Measurements from ENCODE around the gene STAC2. TPM values are rescaled to one million over a fixed set of nuclear protein-coding genes. Genes with fewer than 3 reads are reported as not detected.
"Not testable (repeated sequence)": the region's sequence is repeated elsewhere in the genome, so short reads cannot be mapped to it uniquely, and the experiment has no call there.

Gene STAC2
- total RNA-seq, 3 donors from 2014 or later: not detected

DNA sequence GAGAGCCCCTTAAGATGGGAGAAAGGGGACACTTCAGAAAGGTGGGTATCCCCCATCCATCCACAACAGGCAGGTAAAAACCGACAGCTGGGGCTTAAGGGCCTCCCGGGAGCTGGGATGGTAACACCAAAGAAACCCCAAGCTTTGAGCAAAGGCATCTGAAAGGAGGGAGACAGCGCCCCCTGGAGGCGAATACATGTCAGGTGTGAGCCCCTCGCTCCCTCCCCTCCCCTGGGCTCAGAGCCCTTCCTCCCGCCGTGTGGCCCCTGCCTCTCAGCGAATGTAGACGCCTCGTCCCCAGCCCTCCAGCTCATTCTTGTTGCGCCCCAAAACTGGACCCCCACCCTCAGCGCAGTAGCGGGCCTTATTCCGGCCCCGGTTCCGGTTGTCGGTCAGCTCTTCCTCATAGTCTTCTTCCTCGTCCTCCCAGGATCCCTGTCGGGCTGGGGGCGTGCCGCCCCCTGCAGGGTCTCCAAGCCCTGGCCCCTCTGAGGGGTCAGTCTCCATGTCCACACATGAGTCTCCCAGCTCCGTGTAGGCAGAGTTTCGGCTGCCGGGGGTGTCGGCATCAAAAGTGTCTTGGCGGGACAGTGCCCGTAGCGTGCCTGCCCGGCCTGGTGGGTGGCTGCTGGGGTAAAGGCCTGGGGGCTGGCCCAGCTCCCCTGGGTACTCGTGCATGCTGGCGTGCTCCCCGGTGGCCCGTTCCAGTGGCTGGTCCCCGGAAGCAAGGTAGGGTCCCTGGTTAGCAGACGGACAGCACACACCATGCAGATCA is 50.6 kb downstream of the STAC2 start:
- Mint-ChIP-seq H3K36me3 (ENCODE audit: insufficient read depth) (no peaks in the 10 kb centered on the region), H3K4me1 (ENCODE audit: low read depth) (peaks cover 4% of the 10 kb centered on the region), H3K27me3 (ENCODE audit: low read depth) (no peaks in the 10 kb centered on the region), H3K4me3 (no peak overlapping the region), H3K9me3 (no peaks in the 10 kb centered on the region)
- ATAC-seq: peak; percentile 88 to 89
- DNase-seq: peak; percentile 76

GRCh38 chr17:39173526-39174274 is 52.0 kb downstream of the STAC2 start:
- no peaks in the 10 kb centered on the region for H3K27me3 Mint-ChIP-seq (ENCODE audit: low read depth)
- H3K36me3 Mint-ChIP-seq (ENCODE audit: insufficient read depth): no peaks in the 10 kb centered on the region
- no peaks in the 10 kb centered on the region for H3K9me3 Mint-ChIP-seq
- DNase-seq (no peak), ATAC-seq (no peak)
- H3K4me1 Mint-ChIP-seq (ENCODE audit: low read depth): peaks cover 4% of the 10 kb centered on the region
- no peak overlapping the region for H3K4me3 Mint-ChIP-seq

GRCh38 chr17:39173080-39173479 is 52.7 kb downstream of the STAC2 start:
- DNase-seq (no peak), ATAC-seq (no peak)
- H3K9me3 Mint-ChIP-seq: no peaks in the 10 kb centered on the region
- H3K4me3 Mint-ChIP-seq: no peak overlapping the region
- no peaks in the 10 kb centered on the region for H3K36me3 Mint-ChIP-seq (ENCODE audit: insufficient read depth)
- H3K27me3 Mint-ChIP-seq (ENCODE audit: low read depth): no peaks in the 10 kb centered on the region
- peaks cover 4% of the 10 kb centered on the region for H3K4me1 Mint-ChIP-seq (ENCODE audit: low read depth)

DNA sequence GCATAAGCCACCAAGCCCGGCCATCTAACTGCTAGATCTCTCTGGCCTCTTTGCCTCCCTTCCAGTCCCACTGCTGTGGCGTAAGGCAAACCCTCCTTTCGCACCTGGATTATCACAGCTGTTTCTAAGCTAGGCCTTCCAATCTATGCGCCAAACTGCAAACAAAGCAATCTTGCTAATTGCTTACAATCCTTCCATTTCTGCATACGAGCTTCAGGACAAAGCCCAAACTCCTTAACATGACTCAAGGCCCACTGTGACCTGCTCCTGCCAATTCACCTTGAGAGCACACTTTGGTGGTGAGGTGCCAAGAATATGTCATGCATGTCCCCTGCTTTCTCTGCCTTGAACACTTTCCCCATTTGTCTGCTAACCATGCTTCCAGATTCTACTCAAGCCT is 53.8 kb downstream of the STAC2 start:
- H3K4me1 Mint-ChIP-seq (ENCODE audit: low read depth): peaks cover 12% of the 10 kb centered on the region
- DNase-seq (no peak), ATAC-seq (no peak)
- H3K9me3 Mint-ChIP-seq: no peaks in the 10 kb centered on the region
- no peaks in the 10 kb centered on the region for H3K36me3 Mint-ChIP-seq (ENCODE audit: insufficient read depth)
- no peak overlapping the region for H3K4me3 Mint-ChIP-seq
- peaks cover 4% of the 10 kb centered on the region for H3K27me3 Mint-ChIP-seq (ENCODE audit: low read depth)

DNA sequence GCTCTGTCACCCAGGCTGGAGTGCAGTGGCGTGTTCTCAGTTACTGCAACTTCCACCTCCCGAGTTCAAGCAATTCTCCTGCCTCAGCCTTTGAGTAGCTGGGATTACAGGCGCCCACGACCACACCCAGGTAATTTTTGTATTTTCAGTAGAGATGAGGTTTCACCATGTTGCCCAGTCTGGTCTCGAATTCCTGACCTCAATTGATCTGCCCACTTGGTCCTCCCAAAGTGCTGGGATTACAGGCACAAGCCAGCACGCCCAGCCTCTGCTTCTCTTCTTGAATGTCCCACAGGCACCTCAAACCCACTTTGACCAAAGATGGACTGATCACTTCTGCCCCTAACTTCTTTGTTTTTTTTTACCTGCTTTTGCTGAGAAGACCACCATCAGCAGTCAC is 55.2 kb downstream of the STAC2 start:
- DNase-seq (no peak), ATAC-seq (no peak)
- Mint-ChIP-seq H3K4me3 (no peak overlapping the region), H3K9me3 (no peaks in the 10 kb centered on the region), H3K27me3 (ENCODE audit: low read depth) (peaks cover 11% of the 10 kb centered on the region), H3K36me3 (ENCODE audit: insufficient read depth) (no peaks in the 10 kb centered on the region), H3K4me1 (ENCODE audit: low read depth) (peaks cover 12% of the 10 kb centered on the region)

DNA sequence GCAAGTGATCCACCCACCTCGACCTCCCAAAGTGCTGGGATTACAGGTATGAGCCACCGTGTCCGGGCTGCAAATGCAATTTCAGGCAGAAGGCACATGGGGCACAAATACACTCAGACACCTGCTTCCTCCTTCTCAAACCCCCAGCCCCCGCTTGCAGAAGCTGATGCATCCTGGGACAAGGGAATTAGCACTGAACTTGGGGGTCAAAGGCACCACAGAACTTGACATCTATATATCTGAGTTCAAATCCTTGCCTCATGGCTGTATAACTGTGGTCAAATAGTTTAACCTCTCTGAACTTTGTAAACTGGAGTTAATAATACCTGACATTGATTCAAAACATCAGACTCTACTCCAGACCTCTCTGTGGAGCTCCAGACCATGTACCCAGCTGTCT is 55.6 kb downstream of the STAC2 start:
- H3K4me3 Mint-ChIP-seq: no peak overlapping the region
- ATAC-seq: no peak

GRCh38 chr17:39169518-39169917 is 56.2 kb downstream of the STAC2 start:
- Mint-ChIP-seq H3K4me3 (no peak overlapping the region), H3K4me1 (ENCODE audit: low read depth) (peaks cover 19% of the 10 kb centered on the region), H3K36me3 (ENCODE audit: insufficient read depth) (no peaks in the 10 kb centered on the region), H3K27me3 (ENCODE audit: low read depth) (peaks cover 19% of the 10 kb centered on the region), H3K9me3 (no peaks in the 10 kb centered on the region)
- ATAC-seq: no peak
- no peak for DNase-seq

More for the DNA sequence above, 55.6 kb downstream of the STAC2 start:
- peaks cover 13% of the 10 kb centered on the region for H3K27me3 Mint-ChIP-seq (ENCODE audit: low read depth)
- H3K4me1 Mint-ChIP-seq (ENCODE audit: low read depth): peaks cover 13% of the 10 kb centered on the region
- no peak for DNase-seq
- H3K36me3 Mint-ChIP-seq (ENCODE audit: insufficient read depth): no peaks in the 10 kb centered on the region
- H3K9me3 Mint-ChIP-seq: no peaks in the 10 kb centered on the region

DNA sequence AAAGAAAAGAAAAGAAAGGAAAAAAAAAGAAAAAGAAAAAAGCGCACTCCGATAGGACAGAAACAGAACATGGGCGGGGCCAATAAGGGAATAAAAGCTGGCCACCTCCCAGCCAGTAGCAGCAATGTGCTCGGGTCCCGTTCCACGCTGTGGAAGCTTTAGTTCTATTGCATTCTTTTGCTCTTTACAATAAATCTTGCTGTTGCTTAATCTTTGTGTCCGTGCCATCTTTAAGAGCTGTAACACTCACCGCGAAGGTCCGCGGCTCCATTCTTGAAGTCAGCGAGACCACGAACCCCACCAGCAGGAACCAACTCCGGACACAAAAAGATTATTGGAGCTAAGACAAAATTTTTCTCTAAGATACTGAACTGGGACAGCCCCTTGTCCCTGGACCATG is 56.6 kb downstream of the STAC2 start:
- Mint-ChIP-seq H3K36me3 (ENCODE audit: insufficient read depth) (no peaks in the 10 kb centered on the region), H3K4me3 (no peak overlapping the region), H3K4me1 (ENCODE audit: low read depth) (peaks cover 21% of the 10 kb centered on the region), H3K27me3 (ENCODE audit: low read depth) (peaks cover 20% of the 10 kb centered on the region), H3K9me3 (no peaks in the 10 kb centered on the region)
- no peak for ATAC-seq
- no peak for DNase-seq

GRCh38 chr17:39168503-39168902 is 57.2 kb downstream of the STAC2 start:
- not testable (repeated sequence) for H3K4me3 Mint-ChIP-seq; H3K36me3 Mint-ChIP-seq (ENCODE audit: insufficient read depth); ATAC-seq; H3K9me3 Mint-ChIP-seq; DNase-seq
- H3K4me1 Mint-ChIP-seq (ENCODE audit: low read depth): peaks cover 22% of the 10 kb centered on the region
- H3K27me3 Mint-ChIP-seq (ENCODE audit: low read depth): peaks cover 20% of the 10 kb centered on the region

DNA sequence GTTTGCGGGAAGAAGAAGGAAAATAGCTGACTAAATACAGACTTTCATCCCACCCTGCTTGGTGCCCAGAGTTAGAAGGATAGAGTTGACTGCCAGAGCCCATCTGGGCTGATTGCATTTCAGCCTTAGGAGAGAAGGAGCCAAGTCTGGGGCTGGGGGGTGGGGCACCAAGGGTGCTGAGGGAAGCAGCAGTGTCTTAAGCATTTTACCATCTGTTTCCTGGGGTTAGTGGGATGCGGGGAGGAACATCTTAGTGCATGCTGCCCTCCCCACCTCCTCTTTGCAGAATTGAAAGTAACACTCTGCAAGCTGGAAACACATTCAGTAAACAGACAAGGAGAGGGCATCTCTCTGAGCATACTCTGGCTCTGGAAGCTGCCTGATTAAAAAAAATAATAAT is 58.3 kb downstream of the STAC2 start:
- Mint-ChIP-seq H3K4me1 (ENCODE audit: low read depth) (peaks cover 18% of the 10 kb centered on the region), H3K9me3 (no peaks in the 10 kb centered on the region), H3K27me3 (ENCODE audit: low read depth) (peaks cover 20% of the 10 kb centered on the region), H3K36me3 (ENCODE audit: insufficient read depth) (no peaks in the 10 kb centered on the region), H3K4me3 (no peak overlapping the region)
- DNase-seq (no peak), ATAC-seq (no peak)

DNA sequence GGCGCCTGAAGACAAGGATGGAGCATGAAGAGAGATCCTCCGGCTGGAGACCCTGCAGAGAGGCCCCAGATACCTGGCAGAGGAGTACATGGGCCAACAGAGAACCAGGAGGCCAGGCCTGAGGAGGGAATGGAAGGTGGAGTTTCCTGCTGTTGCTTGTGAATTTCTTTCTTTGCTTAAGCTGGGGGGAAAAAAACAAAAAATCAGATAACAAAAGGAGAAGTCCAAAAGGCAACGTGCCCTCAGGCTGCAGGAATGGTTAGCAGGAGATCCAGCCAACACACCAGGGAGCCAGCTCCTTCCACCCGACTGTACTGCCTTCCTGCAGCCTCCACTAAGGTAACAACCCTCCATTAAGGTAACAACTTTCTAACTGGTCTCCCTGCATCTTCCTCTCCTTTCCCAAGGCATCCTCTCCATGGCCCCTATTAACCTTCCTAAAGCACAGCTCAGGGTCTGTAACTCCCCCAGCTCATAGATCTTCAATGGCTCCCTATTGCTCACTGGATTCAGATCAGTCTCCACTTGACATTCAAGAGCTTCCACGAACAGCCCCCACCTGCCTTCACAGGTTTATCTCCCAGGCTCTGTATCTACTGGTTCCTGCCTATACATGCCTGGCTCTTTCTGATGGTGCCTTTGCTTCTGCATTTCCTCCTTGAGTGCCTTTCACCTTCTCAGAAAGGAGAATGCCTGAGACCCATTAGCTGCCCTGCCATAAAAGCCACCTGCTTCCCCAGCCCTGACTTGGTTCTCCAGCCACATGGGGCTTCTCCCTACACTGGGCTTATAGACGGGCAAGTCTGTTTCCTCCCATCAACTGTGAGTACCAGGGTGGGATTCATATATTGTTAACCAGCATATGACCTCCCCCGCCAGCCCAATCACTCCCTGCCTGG is 59.1 kb downstream of the STAC2 start:
- ATAC-seq (no peak), DNase-seq (no peak)
- peaks cover 18% of the 10 kb centered on the region for H3K4me1 Mint-ChIP-seq (ENCODE audit: low read depth)
- H3K4me3 Mint-ChIP-seq: no peak overlapping the region
- no peaks in the 10 kb centered on the region for H3K9me3 Mint-ChIP-seq
- H3K27me3 Mint-ChIP-seq (ENCODE audit: low read depth): peaks cover 20% of the 10 kb centered on the region
- H3K36me3 Mint-ChIP-seq (ENCODE audit: insufficient read depth): no peaks in the 10 kb centered on the region

DNA sequence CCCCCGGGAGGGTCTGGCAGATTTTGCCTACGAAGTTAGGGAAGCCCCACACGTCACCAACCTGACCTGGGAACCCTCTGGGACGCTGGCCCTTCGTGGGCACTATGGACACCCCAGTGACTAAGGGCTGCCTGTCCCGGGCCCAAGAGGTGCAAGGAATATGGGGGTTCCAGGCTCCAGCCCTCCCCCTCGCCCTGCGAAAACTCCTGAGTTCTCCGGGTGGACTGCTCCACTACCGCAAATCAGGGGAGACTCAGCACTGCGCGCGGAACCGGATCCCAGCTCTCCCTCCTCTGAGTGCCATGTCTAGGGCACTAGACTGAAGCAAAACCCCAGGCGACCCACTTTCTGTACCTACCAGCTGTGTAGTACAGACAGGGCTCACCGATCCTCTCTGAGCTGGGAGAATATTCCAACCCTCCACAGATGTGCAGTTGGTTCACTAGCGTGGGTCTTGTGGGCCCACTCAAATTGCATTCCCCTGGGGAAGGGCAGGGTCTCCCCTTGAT is 59.9 kb downstream of the STAC2 start, which contains the start of gene ARL5C:
ARL5C (minus strand) TSS at position 321 of the 509 bp plus-strand sequence. CDS start 401 bp downstream, outside the sequence.
- Mint-ChIP-seq H3K4me3 (peak within 1 kb of the TSS; percentile 84), H3K4me1 (ENCODE audit: low read depth) (peaks cover 18% of the 10 kb centered on the region), H3K9me3 (no peaks in the 10 kb centered on the region), H3K36me3 (ENCODE audit: insufficient read depth) (no peaks in the 10 kb centered on the region), H3K27me3 (ENCODE audit: low read depth) (peaks cover 20% of the 10 kb centered on the region)
- no peak for ATAC-seq
- no peak for DNase-seq

- ATAC-seq (peak; percentile 18 to 39), DNase-seq (no peak)
- Mint-ChIP-seq H3K4me3 (peak overlapping the region; percentile 84), H3K27me3 (ENCODE audit: low read depth) (peaks cover 20% of the 10 kb centered on the region), H3K4me1 (ENCODE audit: low read depth) (peaks cover 18% of the 10 kb centered on the region), H3K36me3 (ENCODE audit: insufficient read depth) (no peaks in the 10 kb centered on the region), H3K9me3 (no peaks in the 10 kb centered on the region)
Observed at GRCh38 chr17:39165178-39165840, 60.4 kb downstream of the STAC2 start.
